Activated CD8-positive, alpha-beta T cell treated with anti-CD3 and anti-CD28 coated beads for 36 hours (primary cell): ENCODE measurements around the gene SEMA6D. TPM values are rescaled to one million over a fixed set of nuclear protein-coding genes. Genes with fewer than 3 reads are reported as not detected.

Experiments
- ATAC-seq: fragments of 200-7000 bp; cut with Tn5 transposase; one replicate; pipeline ENCODE4 v1.10.0; 2021; ENCODE audit warnings: mild to moderate bottlenecking, moderate library complexity
- CTCF ChIA-PET: fragments of 350-600 bp; sonication (Branson Sonifier 250); formaldehyde crosslinking; loops from one replicate; lab custom pipeline; 2021; ENCODE audit warnings: antibody characterized with exemption; lab: Charles Lee
- POLR2A ChIA-PET: fragments of 350-600 bp; sonication (Branson Sonifier 250); formaldehyde crosslinking; loops from one replicate; lab custom pipeline; 2021; ENCODE audit warnings: antibody characterized with exemption; lab: Charles Lee
- DNase-seq: peaks from one replicate; pipeline ENCODE4 v3.0.0-alpha.2; 2020
- H3K27ac Mint-ChIP-seq: one replicate; pipeline ENCODE4 v1.8.0; 2021; ENCODE audit warnings: mild to moderate bottlenecking, mixed read lengths
- H3K27me3 Mint-ChIP-seq: one replicate; pipeline ENCODE4 v1.8.0; 2021; ENCODE audit warnings: mixed read lengths
- H3K36me3 Mint-ChIP-seq: one replicate; pipeline ENCODE4 v1.8.0; 2021; ENCODE audit warnings: low read depth, mixed read lengths
- H3K4me1 Mint-ChIP-seq: one replicate; pipeline ENCODE4 v1.8.0; 2021; ENCODE audit warnings: low read depth, mixed read lengths
- H3K4me3 Mint-ChIP-seq: one replicate; pipeline ENCODE4 v1.8.0; 2021; ENCODE audit warnings: mild to moderate bottlenecking, moderate library complexity, mixed read lengths
- H3K9me3 Mint-ChIP-seq: one replicate; pipeline ENCODE4 v1.8.0; 2021; ENCODE audit warnings: mixed read lengths
- CTCF ChIP-seq: fragments of 200-600 bp; IDR thresholded peaks from one replicate; pipeline ENCODE4 v1.8.0; 2022; ENCODE audit warnings: antibody characterized with exemption, mild to moderate bottlenecking
- intact Hi-C: fragments of 100-400 bp; cut with micrococcal nuclease; formaldehyde crosslinking; loops from one replicate; pipeline ENCODE4 v1.10.0; 2022
- total RNA-seq, 2 experiments: library from RNA; stranded (reverse); gene quantifications; one replicate each; pipeline ENCODE4 v1.2.3, GENCODE V29; 2021

The SEMA6D gene
- total RNA-seq, 2 experiments from 2014 or later = not detected

- Mint-ChIP-seq H3K9me3 (no peaks in the 10 kb centered on the region), H3K27ac (no peak overlapping the region), H3K4me1 (no peaks in the 10 kb centered on the region), H3K27me3 (peaks cover 7% of the 10 kb centered on the region), H3K4me3 (no peak overlapping the region), H3K36me3 (no peaks in the 10 kb centered on the region)
- DNase-seq = no peak
- POLR2A ChIA-PET = interaction anchor here (0.7 kb wide), 1 partner anchor 64 kb away, joined by 3 read pairs; no protein-coding TSS in a partner anchor
- CTCF ChIA-PET = interaction anchor here (1.2 kb wide), 1 partner anchor 15 kb away, joined by 3 read pairs; no protein-coding TSS in a partner anchor
- no peak for ATAC-seq
- no peak for TF ChIP-seq CTCF
- intact Hi-C loops = no loop called here
Measured at GRCh38 chr15:47726399-47726823, 9.1 kb downstream of the SEMA6D start.

- Mint-ChIP-seq H3K4me1 (no peaks in the 10 kb centered on the region), H3K9me3 (no peaks in the 10 kb centered on the region), H3K27ac (no peak overlapping the region), H3K27me3 (peaks cover 3% of the 10 kb centered on the region), H3K4me3 (no peak overlapping the region), H3K36me3 (no peaks in the 10 kb centered on the region)
- ChIA-PET POLR2A (interaction anchor here (0.7 kb wide), 1 partner anchor 63 kb away, joined by 3 read pairs; no protein-coding TSS in a partner anchor), CTCF (no interaction called here)
- DNase-seq (no peak), ATAC-seq (no peak)
- no peak for TF ChIP-seq CTCF
- intact Hi-C loops = no loop called here
Measured at GRCh38 chr15:47727137-47727536, 9.8 kb downstream of the SEMA6D start.

GRCh38 chr15:47727676-47728075 is 10.4 kb downstream of the SEMA6D start:
- CTCF ChIA-PET = no interaction called here
- POLR2A ChIA-PET = no interaction called here
- ATAC-seq = no peak
- no peaks in the 10 kb centered on the region for H3K36me3 Mint-ChIP-seq
- intact Hi-C loops = no loop called here
- no peak overlapping the region for H3K4me3 Mint-ChIP-seq
- H3K9me3 Mint-ChIP-seq = no peaks in the 10 kb centered on the region
- peaks cover 3% of the 10 kb centered on the region for H3K27me3 Mint-ChIP-seq
- no peak overlapping the region for H3K27ac Mint-ChIP-seq
- no peak for TF ChIP-seq CTCF
- no peaks in the 10 kb centered on the region for H3K4me1 Mint-ChIP-seq
- no peak for DNase-seq

- DNase-seq (no peak), ATAC-seq (no peak)
- ChIA-PET CTCF (no interaction called here), POLR2A (no interaction called here)
- no peaks in the 10 kb centered on the region for H3K36me3 Mint-ChIP-seq
- H3K4me3 Mint-ChIP-seq = no peak overlapping the region
- no peaks in the 10 kb centered on the region for H3K4me1 Mint-ChIP-seq
- no peaks in the 10 kb centered on the region for H3K9me3 Mint-ChIP-seq
- intact Hi-C loops = no loop called here
- TF ChIP-seq CTCF = no peak
- no peak overlapping the region for H3K27ac Mint-ChIP-seq
- H3K27me3 Mint-ChIP-seq = no peaks in the 10 kb centered on the region
Measured at GRCh38 chr15:47728426-47728825, 11.1 kb downstream of the SEMA6D start.

- H3K36me3 Mint-ChIP-seq = no peaks in the 10 kb centered on the region
- no peak for ATAC-seq
- intact Hi-C loops = no loop called here
Measured at GRCh38 chr15:47728886-47729285, 11.6 kb downstream of the SEMA6D start.

More at GRCh38 chr15:47728886-47729285, 11.6 kb downstream of the SEMA6D start:
- no peaks in the 10 kb centered on the region for H3K4me1 Mint-ChIP-seq
- ChIA-PET CTCF (no interaction called here), POLR2A (no interaction called here)
- no peak for TF ChIP-seq CTCF
- no peaks in the 10 kb centered on the region for H3K9me3 Mint-ChIP-seq
- no peak overlapping the region for H3K27ac Mint-ChIP-seq
- no peak overlapping the region for H3K4me3 Mint-ChIP-seq
- no peak for DNase-seq
- no peaks in the 10 kb centered on the region for H3K27me3 Mint-ChIP-seq
